GM18868 (cell line): ENCODE results near the gene KRTAP9-4.
"Not testable (repeated sequence)": the region's sequence is repeated elsewhere in the genome, so short reads cannot be mapped to it uniquely, and the experiment has no call there.

Experiments used
- ATAC-seq: cut with Tn5 transposase; IDR thresholded peaks from one replicate; pipeline ENCODE4 v1.9.1; 2021; ENCODE audit warnings: mild to moderate bottlenecking, moderate library complexity; ENCODE audit not compliant: unreplicated experiment

Gene KRTAP9-4

GRCh38 chr17:41263212-41263611 lies 13.7 kb downstream of the KRTAP9-4 start:
- ATAC-seq, result no peak

GRCh38 chr17:41264599-41264998 lies 15.1 kb downstream of the KRTAP9-4 start:
- ATAC-seq, result no peak

DNA sequence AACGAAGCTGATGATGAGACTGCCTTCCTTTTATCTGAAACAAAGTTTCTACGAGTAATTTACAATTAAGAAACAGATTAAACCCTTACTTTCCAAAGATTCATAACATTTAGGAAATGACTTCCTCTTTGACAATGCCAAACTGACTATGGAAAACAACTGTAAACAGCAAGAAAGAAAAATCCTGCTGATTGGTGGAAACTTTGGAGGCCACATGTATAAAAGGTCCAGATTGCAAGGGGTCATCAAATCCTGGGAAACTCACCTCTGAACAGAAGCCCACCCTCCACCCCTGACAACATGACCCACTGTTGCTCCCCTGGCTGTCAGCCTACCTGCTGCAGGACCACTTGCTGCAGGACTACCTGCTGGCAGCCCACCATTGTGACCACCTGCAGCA lies 15.6 kb downstream of the KRTAP9-4 start, which contains the start of gene KRTAP9-6:
KRTAP9-6 (plus strand) TSS at position 301 of the 400 bp plus-strand sequence; CDS start at position 301, 0 bp downstream.
- no peak for ATAC-seq

GRCh38 chr17:41267711-41268110 lies 18.2 kb downstream of the KRTAP9-4 start:
- no peak for ATAC-seq

DNA sequence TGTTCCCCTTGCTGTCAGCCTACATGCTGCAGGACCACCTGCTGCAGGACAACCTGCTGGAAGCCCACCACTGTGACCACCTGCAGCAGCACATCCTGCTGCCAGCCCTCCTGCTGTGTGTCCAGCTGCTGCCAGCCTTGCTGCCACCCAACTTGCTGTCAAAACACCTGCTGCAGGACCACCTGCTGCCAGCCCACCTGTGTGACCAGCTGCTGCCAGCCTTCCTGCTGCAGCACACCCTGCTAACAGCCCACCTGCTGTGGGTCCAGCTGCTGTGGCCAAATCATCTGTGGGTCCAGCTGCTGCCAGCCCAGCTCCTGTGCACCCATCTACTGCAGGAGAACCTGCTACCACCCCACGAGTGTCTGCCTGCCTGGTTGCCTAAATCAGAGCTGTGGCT lies 21.8 kb downstream of the KRTAP9-4 start:
- ATAC-seq, result not testable (repeated sequence)

- ATAC-seq, result no peak
Observed at GRCh38 chr17:41271858-41272257, 22.4 kb downstream of the KRTAP9-4 start.

GRCh38 chr17:41275648-41276190 lies 26.2 kb downstream of the KRTAP9-4 start, which contains the start of gene KRTAP9-7:
Gene KRTAP9-7 (plus strand): TSS chr17:41275698. CDS start chr17:41275698, 0 bp downstream.
- not testable (repeated sequence) for ATAC-seq

DNA sequence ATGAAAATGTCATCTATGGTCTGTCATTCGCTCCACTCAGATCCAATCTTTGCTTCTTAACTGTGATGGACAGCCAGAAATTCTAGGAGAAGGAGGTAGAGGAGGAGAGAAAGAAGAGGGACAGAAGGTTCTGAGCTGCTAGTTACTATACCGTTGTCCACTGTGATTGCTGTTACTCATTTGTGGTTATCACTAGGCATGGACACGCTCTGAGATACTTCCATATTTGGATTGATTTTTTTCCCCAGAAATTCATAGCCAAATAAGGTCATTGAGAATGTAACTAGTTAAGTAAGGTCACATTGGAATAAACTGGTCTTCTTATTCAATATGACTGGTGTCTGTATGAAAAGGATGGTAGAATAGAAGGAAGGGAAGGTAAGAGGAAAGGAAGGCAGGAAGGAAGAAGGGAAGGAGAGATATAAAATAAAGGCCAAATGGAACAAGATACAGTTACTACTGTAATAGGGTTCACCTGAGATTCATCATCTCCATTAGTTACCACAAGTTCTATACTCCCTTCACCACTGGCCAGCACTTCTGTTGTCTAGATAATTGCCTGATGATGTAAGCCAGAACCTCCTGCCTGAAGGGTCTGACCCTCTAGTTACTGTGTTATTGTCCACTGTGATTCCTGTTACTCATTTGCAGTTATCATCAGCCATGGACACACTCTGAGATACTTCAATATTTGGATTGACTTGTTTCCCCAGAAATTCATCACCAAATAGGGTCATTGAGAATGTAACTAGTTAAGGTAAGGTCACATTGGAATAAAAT lies 28.9 kb downstream of the KRTAP9-4 start:
- ATAC-seq, result no peak

DNA sequence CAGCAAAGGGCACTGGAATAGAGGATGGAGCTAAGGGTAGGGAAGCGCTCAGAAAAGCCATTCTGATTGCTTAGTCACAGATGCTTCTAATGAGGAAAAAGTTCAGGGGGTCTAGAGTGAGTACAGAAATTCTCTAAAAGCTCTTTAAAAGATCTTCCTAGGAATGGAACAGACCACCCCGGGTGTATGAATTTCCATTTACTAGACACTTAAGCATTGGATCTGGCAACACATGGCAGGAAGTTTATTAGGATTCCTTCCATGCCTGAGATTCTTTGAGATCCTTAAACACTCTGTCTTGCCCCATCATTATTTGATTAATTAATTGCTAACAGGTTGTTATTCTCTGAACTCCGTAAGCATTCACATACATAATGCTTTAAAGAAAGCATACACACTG lies 34.6 kb downstream of the KRTAP9-4 start:
- no peak for ATAC-seq

- no peak for ATAC-seq
Observed at GRCh38 chr17:41284546-41284945, 35.1 kb downstream of the KRTAP9-4 start.

DNA sequence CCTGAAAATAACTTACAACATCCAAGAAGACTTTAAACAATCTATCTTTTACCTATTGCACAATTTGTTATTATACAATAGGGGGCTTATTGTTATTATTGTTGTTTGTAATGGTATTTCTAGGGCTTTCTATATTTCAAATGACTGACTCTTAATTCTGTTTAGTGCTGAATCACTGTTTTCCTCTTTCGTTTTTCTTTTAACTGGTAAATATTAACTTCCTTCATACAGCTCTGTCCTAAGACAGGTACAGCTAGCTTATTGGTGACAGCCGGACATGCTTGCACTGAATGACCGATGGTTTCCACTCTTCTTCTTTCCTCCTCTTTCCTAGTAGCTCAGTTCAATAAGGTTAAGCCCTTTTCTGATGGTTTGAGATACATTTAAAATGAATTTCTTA lies 37.6 kb downstream of the KRTAP9-4 start:
- no peak for ATAC-seq

DNA sequence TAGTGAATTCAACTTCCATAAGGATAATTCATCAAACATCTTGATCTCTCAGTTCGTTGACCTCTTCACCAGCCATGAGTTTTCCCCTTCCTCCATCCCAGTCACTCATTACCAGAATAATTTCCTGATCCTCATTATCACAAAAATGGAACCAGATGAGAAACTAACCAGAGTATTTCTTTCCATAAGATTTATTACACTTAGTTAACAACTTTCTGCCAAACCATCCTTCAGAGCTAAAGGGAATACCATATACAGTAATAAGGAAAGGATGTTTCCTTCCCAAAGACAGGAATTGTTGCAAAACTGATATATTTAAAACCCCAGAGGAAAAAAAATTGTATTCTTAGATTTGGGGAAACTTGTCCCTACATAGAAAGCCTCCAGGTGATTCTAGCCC lies 44.5 kb downstream of the KRTAP9-4 start:
- ATAC-seq, result no peak

DNA sequence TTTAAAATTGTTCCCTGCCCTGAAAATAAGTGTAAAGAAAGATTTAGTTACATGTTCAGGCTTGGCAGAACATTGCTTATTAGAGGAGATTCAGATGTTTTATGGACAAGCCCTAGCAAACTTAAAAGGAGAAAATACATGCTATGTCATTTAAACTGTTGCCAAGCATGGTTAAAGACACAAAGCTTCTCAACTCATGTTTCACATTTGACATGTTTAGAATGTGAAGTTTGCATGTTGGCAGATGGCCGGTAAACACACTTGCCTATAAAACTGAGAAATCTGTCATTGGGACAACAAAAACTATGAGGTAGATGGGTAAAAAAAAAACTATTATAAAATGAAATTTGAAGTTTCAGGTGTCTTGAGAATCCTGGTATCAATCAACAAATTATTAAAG lies 47.4 kb downstream of the KRTAP9-4 start:
- ATAC-seq, result no peak

DNA sequence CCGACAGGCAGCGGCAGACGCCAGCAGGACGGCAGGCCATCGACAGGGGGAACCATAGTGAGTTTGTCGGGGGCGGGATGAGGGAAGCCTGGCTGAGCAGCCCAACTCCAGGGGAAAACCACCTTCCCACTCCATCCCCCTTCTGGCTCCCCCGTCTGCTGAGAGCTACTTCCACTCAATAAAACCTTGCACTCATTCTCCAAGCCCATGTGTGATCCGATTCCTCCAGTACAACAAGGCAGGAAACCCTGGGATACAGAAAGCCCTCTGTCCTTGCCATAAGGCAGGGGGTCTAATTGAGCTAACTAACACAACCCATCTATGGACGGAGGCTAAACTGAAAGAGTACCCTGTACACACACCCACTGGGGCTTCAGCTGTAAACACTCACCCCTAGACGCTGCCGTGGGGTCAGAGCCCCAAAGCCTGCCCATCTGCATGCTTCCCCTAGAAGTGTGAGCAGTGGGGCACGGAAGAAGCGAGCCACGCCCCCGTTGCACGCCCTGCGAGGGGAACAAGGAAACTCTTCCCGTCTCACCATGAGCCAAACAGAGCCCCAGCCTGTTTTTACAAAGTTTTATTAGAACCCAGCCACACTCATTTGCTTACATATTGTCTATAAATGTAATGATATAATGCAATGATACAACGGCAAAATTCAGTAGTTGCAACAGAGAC lies 49.1 kb downstream of the KRTAP9-4 start:
- no peak for ATAC-seq
